ENCODE measurements around the gene DLGAP1. TPM values are rescaled to one million over a fixed set of nuclear protein-coding genes. Genes with fewer than 3 reads are reported as not detected.

Gene DLGAP1
- total RNA-seq, 4 donors from 2014 or later = 2.0 to 4.7 (median 2.1) TPM; not detected in 1

DNA sequence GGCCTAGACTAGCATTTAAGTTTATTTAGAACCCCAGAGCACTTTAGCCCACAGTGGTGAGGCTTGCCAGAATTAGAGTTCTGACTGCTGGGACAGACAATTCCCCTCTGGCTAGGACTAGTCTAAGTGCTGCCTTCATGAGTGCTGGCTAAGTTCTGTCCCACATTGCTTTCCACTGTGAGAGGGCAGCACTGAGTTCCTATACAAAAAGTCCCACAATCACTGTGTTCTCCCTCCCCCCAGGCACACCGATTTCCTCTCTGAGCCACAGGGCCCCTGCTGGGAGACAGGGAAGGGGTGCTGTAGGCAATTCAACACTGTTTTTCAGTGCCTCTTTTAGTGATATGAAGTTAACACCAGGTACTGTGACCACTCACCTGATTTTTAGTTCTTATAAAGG lies 310.9 kb downstream of the DLGAP1 start:
- Histone ChIP-seq H3K27me3 (no peaks in the 10 kb centered on the region), H3K4me1 (no peaks in the 10 kb centered on the region), H3K9me3 (no peaks in the 10 kb centered on the region), H3K36me3 (no peaks in the 10 kb centered on the region), H3K27ac (no peak overlapping the region), H3K4me3 (no peak overlapping the region)
- WGBS = 67% methylated on average over 1 of the region's 1 CpG
- TF ChIP-seq POLR2A (IDR thresholded peaks at IDR 0.05) = no peak
- TF ChIP-seq, protein P1, sequence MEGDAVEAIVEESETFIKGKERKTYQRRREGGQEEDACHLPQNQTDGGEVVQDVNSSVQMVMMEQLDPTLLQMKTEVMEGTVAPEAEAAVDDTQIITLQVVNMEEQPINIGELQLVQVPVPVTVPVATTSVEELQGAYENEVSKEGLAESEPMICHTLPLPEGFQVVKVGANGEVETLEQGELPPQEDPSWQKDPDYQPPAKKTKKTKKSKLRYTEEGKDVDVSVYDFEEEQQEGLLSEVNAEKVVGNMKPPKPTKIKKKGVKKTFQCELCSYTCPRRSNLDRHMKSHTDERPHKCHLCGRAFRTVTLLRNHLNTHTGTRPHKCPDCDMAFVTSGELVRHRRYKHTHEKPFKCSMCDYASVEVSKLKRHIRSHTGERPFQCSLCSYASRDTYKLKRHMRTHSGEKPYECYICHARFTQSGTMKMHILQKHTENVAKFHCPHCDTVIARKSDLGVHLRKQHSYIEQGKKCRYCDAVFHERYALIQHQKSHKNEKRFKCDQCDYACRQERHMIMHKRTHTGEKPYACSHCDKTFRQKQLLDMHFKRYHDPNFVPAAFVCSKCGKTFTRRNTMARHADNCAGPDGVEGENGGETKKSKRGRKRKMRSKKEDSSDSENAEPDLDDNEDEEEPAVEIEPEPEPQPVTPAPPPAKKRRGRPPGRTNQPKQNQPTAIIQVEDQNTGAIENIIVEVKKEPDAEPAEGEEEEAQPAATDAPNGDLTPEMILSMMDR (IDR thresholded peaks at IDR 0.05) = no peak
- no peak for TF ChIP-seq EP300 (IDR thresholded peaks at IDR 0.05)
- DNase-seq (ENCODE audit: low spot score in 2 of 2) = no peak

DNA sequence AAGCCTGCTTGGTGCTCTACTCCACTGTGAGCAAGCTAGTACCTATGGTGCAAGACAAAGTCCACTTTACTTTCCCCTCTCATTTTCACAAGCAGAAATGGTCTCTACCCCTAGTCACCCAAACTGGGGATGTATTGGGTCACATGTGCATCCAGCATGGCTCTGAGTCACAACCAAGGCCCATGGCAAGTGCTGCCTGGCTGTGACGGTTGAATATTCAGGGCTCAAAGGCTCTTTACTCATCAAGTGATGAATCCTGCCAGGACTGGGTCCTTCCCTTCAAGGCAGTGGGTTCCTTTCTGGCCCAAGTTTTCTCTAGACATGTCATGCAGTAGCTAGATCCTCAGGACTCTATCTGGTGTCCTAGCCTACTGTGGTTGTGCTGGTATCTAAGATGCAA lies 311.5 kb downstream of the DLGAP1 start:
- Histone ChIP-seq H3K4me3 (no peak overlapping the region), H3K36me3 (no peaks in the 10 kb centered on the region), H3K9me3 (no peaks in the 10 kb centered on the region), H3K27me3 (no peaks in the 10 kb centered on the region), H3K27ac (no peak overlapping the region), H3K4me1 (no peaks in the 10 kb centered on the region)
- no peak for DNase-seq (ENCODE audit: low spot score in 2 of 2)
- TF ChIP-seq, protein P1 (IDR thresholded peaks at IDR 0.05) = no peak
- no peak for TF ChIP-seq EP300 (IDR thresholded peaks at IDR 0.05)
- TF ChIP-seq POLR2A (IDR thresholded peaks at IDR 0.05) = no peak
- TF ChIP-seq POLR2AphosphoS5 (IDR thresholded peaks at IDR 0.05) = no peak
- WGBS = 100% methylated on average over 1 of the region's 1 CpG

DNA sequence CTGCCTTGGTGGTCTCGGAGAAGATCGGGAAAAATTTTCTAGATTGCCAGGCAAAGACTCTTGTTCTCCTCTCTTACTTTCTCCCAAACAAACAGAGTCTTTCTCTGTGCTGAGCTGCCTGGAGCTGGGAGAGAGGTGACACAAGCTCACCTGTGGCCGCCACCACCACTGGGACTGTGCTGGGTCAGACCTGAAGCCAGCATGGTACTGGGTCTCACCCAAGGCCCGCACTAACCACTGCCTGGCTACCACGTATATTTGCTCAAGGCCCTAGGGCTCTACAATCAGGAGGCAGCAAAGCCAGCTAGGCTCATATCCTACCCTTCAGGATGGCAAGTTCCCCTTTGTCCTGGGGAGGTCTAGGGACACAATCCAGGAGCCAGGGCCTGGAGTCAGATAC lies 312.2 kb downstream of the DLGAP1 start:
- no peak for TF ChIP-seq POLR2A (IDR thresholded peaks at IDR 0.05)
- no peak for TF ChIP-seq POLR2AphosphoS5 (IDR thresholded peaks at IDR 0.05)
- no peak for TF ChIP-seq EP300 (IDR thresholded peaks at IDR 0.05)
- TF ChIP-seq, protein P1 (IDR thresholded peaks at IDR 0.05) = no peak
- 66% methylated on average over 5 of the region's 5 CpGs for WGBS

DNA sequence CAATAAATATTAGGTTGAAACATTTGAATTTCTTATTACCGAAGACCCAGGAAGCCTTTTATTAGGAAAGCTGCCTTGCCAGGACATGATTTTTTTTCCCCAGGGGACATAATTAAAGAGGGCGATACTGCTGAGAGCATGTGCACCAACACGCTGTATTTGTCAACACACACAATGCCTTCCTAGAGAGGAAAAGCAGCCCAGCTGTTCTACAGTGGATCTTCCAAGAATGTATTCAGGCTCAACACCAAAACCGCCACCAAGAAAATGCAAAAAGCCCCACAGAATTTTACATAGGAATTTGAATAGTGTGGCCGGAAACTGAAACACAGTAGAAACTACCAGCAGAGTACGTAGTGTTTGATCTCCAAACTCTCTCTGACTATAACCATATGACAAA lies 320.4 kb downstream of the DLGAP1 start:
- Histone ChIP-seq H3K4me3 (no peak overlapping the region), H3K9me3 (no peaks in the 10 kb centered on the region), H3K4me1 (peaks cover 3% of the 10 kb centered on the region), H3K27me3 (no peaks in the 10 kb centered on the region), H3K27ac (no peak overlapping the region), H3K36me3 (no peaks in the 10 kb centered on the region)
- WGBS = 34% methylated on average over 6 of the region's 6 CpGs
- no peak for DNase-seq (ENCODE audit: low spot score in 2 of 2)
- TF ChIP-seq, protein P1 (IDR thresholded peaks at IDR 0.05) = no peak
- TF ChIP-seq EP300 (IDR thresholded peaks at IDR 0.05) (no peak), POLR2A (IDR thresholded peaks at IDR 0.05) (no peak), POLR2AphosphoS5 (IDR thresholded peaks at IDR 0.05) (no peak)

More for the DNA sequence above, 312.2 kb downstream of the DLGAP1 start:
- H3K4me3 ChIP-seq = no peak overlapping the region
- no peaks in the 10 kb centered on the region for H3K36me3 ChIP-seq
- no peak overlapping the region for H3K27ac ChIP-seq
- DNase-seq (ENCODE audit: low spot score in 2 of 2) = no peak
- H3K4me1 ChIP-seq = no peaks in the 10 kb centered on the region
- no peaks in the 10 kb centered on the region for H3K27me3 ChIP-seq
- no peaks in the 10 kb centered on the region for H3K9me3 ChIP-seq

DNA sequence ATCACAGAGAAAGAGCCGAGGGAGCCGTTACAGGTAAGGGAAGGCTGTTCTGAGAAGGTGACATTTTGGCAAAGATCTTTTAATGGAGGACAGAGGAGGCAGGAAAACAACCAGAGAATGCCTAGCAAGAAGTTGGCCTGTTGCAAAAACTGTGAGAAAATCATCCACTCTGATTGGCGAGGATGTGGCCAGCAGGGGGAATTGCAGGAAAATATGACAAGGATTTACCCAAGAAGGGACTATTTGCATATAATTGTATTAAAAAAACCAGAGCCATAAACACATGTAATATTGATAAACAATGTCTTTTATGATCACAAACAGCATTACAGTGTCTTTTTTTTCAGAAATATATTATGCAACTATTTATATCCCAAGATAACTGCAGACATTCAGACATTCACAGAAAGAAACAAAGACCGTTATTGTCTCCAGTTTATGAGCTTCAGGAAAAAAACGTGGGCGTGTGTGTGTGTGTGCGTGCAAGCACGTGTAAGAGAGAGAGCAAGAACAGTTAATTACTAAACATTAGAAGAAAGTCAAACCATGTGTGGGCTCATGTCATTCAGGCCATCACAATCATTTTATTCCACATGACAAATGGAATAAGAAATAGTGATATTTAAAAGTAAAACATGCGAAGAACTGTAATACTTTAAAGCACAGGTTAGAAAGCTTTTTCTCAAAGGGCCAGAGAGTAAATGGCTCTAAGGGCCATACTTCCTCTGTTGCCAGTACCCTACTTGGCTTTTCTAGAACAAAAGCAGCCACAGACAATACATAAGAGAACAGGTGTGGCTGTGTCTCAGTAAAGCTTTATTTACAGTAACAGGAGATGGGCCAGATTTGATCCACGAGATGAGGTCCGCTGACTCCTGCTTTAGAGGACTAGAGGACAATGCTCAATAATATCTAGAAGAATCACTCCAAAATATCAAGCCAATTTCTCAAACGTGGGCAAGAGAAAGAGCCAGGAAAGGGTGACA lies 324.1 kb downstream of the DLGAP1 start:
- Histone ChIP-seq H3K4me3 (no peak overlapping the region), H3K9me3 (no peaks in the 10 kb centered on the region), H3K27ac (no peak overlapping the region), H3K27me3 (no peaks in the 10 kb centered on the region), H3K4me1 (peaks cover 4% of the 10 kb centered on the region), H3K36me3 (no peaks in the 10 kb centered on the region)
- WGBS = 44% methylated on average over 12 of the region's 12 CpGs
- no peak for DNase-seq (ENCODE audit: low spot score in 2 of 2)
- TF ChIP-seq EP300 (IDR thresholded peaks at IDR 0.05) = no peak
